NOMO-1 treated with DMSO at 0.1 percent for 48 hours (cell line): ENCODE measurements around the gene MYO7A.

ENCODE experiments used
- DNase-seq: peaks from one replicate; lab custom pipeline; 2025; ENCODE audit not compliant: unreplicated experiment; lab: John Stamatoyannopoulos, UW

MYO7A gene

GRCh38 chr11:77111277-77111676, 16.8 kb upstream of the MYO7A start:
- DNase-seq: no peak

- no peak for DNase-seq
Measured at GRCh38 chr11:77111946-77112345, 16.1 kb upstream of the MYO7A start.

- no peak for DNase-seq
Measured at GRCh38 chr11:77112641-77113381, 15.2 kb upstream of the MYO7A start.

- no peak for DNase-seq
Measured at GRCh38 chr11:77113382-77114088, 14.5 kb upstream of the MYO7A start.

- no peak for DNase-seq
Measured at GRCh38 chr11:77114089-77114463, 14.0 kb upstream of the MYO7A start.

GRCh38 chr11:77115181-77115611, 12.8 kb upstream of the MYO7A start:
- no peak for DNase-seq

- DNase-seq: no peak
Measured at GRCh38 chr11:77115956-77116355, 12.1 kb upstream of the MYO7A start.

- DNase-seq: no peak
Measured at GRCh38 chr11:77117492-77117891, 10.6 kb upstream of the MYO7A start.

GRCh38 chr11:77118086-77118485, 10.0 kb upstream of the MYO7A start:
- DNase-seq: no peak

- no peak for DNase-seq
Measured at GRCh38 chr11:77118971-77119370, 9.1 kb upstream of the MYO7A start.

GRCh38 chr11:77119531-77119936, 8.5 kb upstream of the MYO7A start:
- DNase-seq: no peak

- no peak for DNase-seq
Measured at GRCh38 chr11:77120571-77120970, 7.5 kb upstream of the MYO7A start.

- no peak for DNase-seq
Measured at GRCh38 chr11:77121096-77121640, 6.9 kb upstream of the MYO7A start.

- no peak for DNase-seq
Measured at GRCh38 chr11:77121876-77122575, 6.0 kb upstream of the MYO7A start.

GRCh38 chr11:77122576-77123212, 5.4 kb upstream of the MYO7A start:
- no peak for DNase-seq

GRCh38 chr11:77123591-77123990, 4.5 kb upstream of the MYO7A start:
- no peak for DNase-seq

GRCh38 chr11:77124041-77124440, 4.0 kb upstream of the MYO7A start:
- no peak for DNase-seq

GRCh38 chr11:77124488-77124887, 3.6 kb upstream of the MYO7A start:
- no peak for DNase-seq

GRCh38 chr11:77125191-77125590, 2.9 kb upstream of the MYO7A start:
- DNase-seq: no peak

GRCh38 chr11:77125695-77126094, 2.4 kb upstream of the MYO7A start:
- no peak for DNase-seq

- no peak for DNase-seq
Measured at GRCh38 chr11:77126156-77126775, 1.8 kb upstream of the MYO7A start.
